Measurements from ENCODE around the gene ADM.
A peak's percentile ranks its signal among the peaks of the same experiment; 100 is the strongest.

ADM gene

DNA sequence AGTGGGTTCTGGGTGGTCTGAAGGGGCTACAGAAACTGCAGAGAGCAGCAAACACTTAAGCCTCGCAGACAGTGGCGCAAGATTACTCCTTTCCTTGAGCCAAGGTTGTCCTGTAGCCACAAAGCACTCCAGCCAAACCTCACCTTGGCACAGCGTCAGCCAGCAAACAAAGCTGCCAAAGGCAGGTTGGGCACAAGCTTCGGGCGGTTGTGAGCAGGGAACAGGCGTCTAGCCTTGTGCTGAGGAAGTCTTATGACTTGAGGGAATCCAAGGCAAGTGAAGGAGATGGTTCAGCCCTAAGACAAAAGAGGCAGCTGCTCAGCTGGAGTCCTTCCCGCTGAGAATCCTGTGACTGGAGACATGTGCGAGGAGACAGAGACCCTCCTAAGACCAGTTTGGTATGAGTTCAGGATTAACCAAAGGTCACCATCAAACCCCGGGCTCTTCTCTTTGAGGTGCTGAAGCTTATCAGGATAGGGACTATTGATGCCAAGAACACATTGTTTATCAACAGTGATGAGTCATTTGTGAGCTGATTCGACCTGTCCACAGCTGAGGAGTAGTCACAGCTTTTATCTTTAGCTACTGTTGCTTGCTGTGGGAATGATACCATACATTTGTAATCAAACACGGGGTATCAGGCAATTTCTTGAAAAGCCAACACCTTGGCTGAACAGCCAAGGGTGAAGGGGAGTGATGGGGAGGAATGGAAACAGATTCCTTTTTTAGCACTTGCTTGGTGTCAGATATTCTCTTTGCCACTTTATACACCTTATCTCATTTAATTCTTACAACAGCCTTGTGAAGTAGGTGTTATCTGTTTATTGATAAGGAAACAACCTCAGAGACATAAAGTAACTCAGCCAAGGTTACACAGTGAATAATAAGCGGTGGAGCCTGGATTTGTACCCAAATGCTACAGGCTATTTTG is 4.6 kb downstream of the ADM start:
- peak overlapping the region; percentile 12; the same call in 1 of the 2 replicates for H3K27ac ChIP-seq (ENCODE audit: low read depth, low read length)

GRCh38 chr11:10310301-10310841 is 5.5 kb downstream of the ADM start:
- H3F3A ChIP-seq (ENCODE audit: insufficient read depth) = no peaks in the 10 kb centered on the region
- no peaks in the 10 kb centered on the region for H3K27me3 ChIP-seq (ENCODE audit: low read length)
- no peaks in the 10 kb centered on the region for H3K9me3 ChIP-seq (ENCODE audit: insufficient read depth, low read length)
- TF ChIP-seq EZH2phosphoT487 (conservative IDR thresholded peaks at IDR 0.05; ENCODE audit: low read length) = no peak
- no peak for TF ChIP-seq CTCF (IDR thresholded peaks at IDR 0.05; ENCODE audit: insufficient read depth, low read length, poor library complexity, severe bottlenecking)
- no peak overlapping the region for H3K4me3 ChIP-seq (ENCODE audit: insufficient read depth, low read length, poor library complexity, severe bottlenecking)
- H3K79me2 ChIP-seq (ENCODE audit: insufficient read depth, low read length) = no peaks in the 10 kb centered on the region
- H3K36me3 ChIP-seq (ENCODE audit: low read length) = no peaks in the 10 kb centered on the region
- H3K27ac ChIP-seq (ENCODE audit: low read depth, low read length) = peak overlapping the region; percentile 12; the same call in 1 of the 2 replicates
- no peak overlapping the region for H2AFZ ChIP-seq (ENCODE audit: low read depth, low read length, severe bottlenecking)
- H4K20me1 ChIP-seq (ENCODE audit: low read depth, low read length) = no peaks in the 10 kb centered on the region
- peak overlapping the region; percentile 27 for H3K4me2 ChIP-seq (ENCODE audit: low read depth, low read length, poor library complexity, severe bottlenecking)
- no peak overlapping the region for H3K9ac ChIP-seq (ENCODE audit: low read length)
- H3K9me2 ChIP-seq (replicated peaks; ENCODE audit: insufficient read depth, low read length) = no peaks in the 10 kb centered on the region

More for the DNA sequence above, 4.6 kb downstream of the ADM start:
- no peak for TF ChIP-seq CTCF (IDR thresholded peaks at IDR 0.05; ENCODE audit: insufficient read depth, low read length, poor library complexity, severe bottlenecking)
- no peak for TF ChIP-seq EZH2phosphoT487 (conservative IDR thresholded peaks at IDR 0.05; ENCODE audit: low read length)
- Histone ChIP-seq H2AFZ (ENCODE audit: low read depth, low read length, severe bottlenecking) (no peak overlapping the region), H3K27me3 (ENCODE audit: low read length) (no peaks in the 10 kb centered on the region), H3K4me3 (ENCODE audit: insufficient read depth, low read length, poor library complexity, severe bottlenecking) (no peak overlapping the region), H3F3A (ENCODE audit: insufficient read depth) (no peaks in the 10 kb centered on the region), H3K4me2 (ENCODE audit: low read depth, low read length, poor library complexity, severe bottlenecking) (peak overlapping the region; percentile 27), H3K9me3 (ENCODE audit: insufficient read depth, low read length) (no peaks in the 10 kb centered on the region), H3K9me2 (replicated peaks; ENCODE audit: insufficient read depth, low read length) (no peaks in the 10 kb centered on the region), H4K20me1 (ENCODE audit: low read depth, low read length) (no peaks in the 10 kb centered on the region), H3K9ac (ENCODE audit: low read length) (no peak overlapping the region), H3K36me3 (ENCODE audit: low read length) (no peaks in the 10 kb centered on the region), H3K79me2 (ENCODE audit: insufficient read depth, low read length) (no peaks in the 10 kb centered on the region)

DNA sequence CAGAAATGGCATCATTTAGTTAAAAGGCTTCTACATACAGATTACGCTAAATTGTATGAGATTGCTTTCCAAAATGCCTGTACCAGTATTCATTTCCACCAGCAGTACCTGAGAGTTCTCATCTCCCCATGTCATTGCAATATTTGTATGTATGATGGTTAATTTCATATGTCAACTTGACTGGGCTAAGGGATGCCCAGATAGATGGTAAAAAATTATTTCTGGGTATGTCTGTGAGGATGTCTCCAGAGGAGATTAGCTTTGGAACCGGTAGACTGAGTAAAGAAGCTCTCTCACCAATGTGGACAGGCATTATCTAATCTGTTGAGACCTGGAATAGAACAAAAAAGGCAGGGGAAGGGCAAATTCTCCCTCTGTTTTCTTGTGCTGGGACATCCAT is 6.9 kb downstream of the ADM start:
- Histone ChIP-seq H3K4me3 (ENCODE audit: insufficient read depth, low read length, poor library complexity, severe bottlenecking) (no peak overlapping the region), H3K9ac (ENCODE audit: low read length) (no peak overlapping the region), H3K9me3 (ENCODE audit: insufficient read depth, low read length) (no peaks in the 10 kb centered on the region), H3K79me2 (ENCODE audit: insufficient read depth, low read length) (no peaks in the 10 kb centered on the region), H3K9me2 (replicated peaks; ENCODE audit: insufficient read depth, low read length) (no peaks in the 10 kb centered on the region), H4K20me1 (ENCODE audit: low read depth, low read length) (no peaks in the 10 kb centered on the region), H3K4me2 (ENCODE audit: low read depth, low read length, poor library complexity, severe bottlenecking) (no peak overlapping the region), H2AFZ (ENCODE audit: low read depth, low read length, severe bottlenecking) (no peak overlapping the region), H3K36me3 (ENCODE audit: low read length) (no peaks in the 10 kb centered on the region), H3K27ac (ENCODE audit: low read depth, low read length) (no peak overlapping the region), H3K27me3 (ENCODE audit: low read length) (no peaks in the 10 kb centered on the region), H3F3A (ENCODE audit: insufficient read depth) (no peaks in the 10 kb centered on the region)
- no peak for TF ChIP-seq EZH2phosphoT487 (conservative IDR thresholded peaks at IDR 0.05; ENCODE audit: low read length)
- TF ChIP-seq CTCF (IDR thresholded peaks at IDR 0.05; ENCODE audit: insufficient read depth, low read length, poor library complexity, severe bottlenecking) = no peak

Measured in SU-DHL-6 (cell line).